Stimulated activated CD8-positive, alpha-beta memory T cell treated with anti-CD3 and anti-CD28 coated beads, Interleukin-4, amount 100 ng/mL, for 1 hour (primary cell): Measurements from ENCODE around the gene DAB1.

ENCODE experiments used
- DNase-seq, 2 donors: peaks; one replicate each; pipeline ENCODE4 v3.0.0-alpha.2; 2020; ENCODE audit warnings: low read depth in 2 of 2, low spot score in 1 of 2

The DAB1 gene

GRCh38 chr1:57279909-57280666, 143.8 kb downstream of the DAB1 start:
- no peak for DNase-seq

- no peak for DNase-seq
These were observed 145.3 kb downstream of the DAB1 start for GRCh38 chr1:57278558-57278957.

GRCh38 chr1:57277681-57278080, 146.2 kb downstream of the DAB1 start:
- no peak for DNase-seq

- DNase-seq = no peak
These were observed 146.9 kb downstream of the DAB1 start for GRCh38 chr1:57276918-57277317.

- no peak for DNase-seq
These were observed 151.3 kb downstream of the DAB1 start for GRCh38 chr1:57272601-57273000.

- DNase-seq = no peak
These were observed 151.7 kb downstream of the DAB1 start for GRCh38 chr1:57272150-57272549.

- DNase-seq = no peak
These were observed 152.7 kb downstream of the DAB1 start for GRCh38 chr1:57270927-57271698.

GRCh38 chr1:57269630-57270225, 154.1 kb downstream of the DAB1 start:
- no peak for DNase-seq

GRCh38 chr1:57265104-57265503, 158.8 kb downstream of the DAB1 start:
- no peak for DNase-seq

- DNase-seq = no peak
These were observed 161.4 kb downstream of the DAB1 start for GRCh38 chr1:57262472-57262871.

GRCh38 chr1:57258557-57259325, 165.1 kb downstream of the DAB1 start:
- DNase-seq = no peak

- no peak for DNase-seq
These were observed 167.9 kb downstream of the DAB1 start for GRCh38 chr1:57255945-57256344.

GRCh38 chr1:57254022-57254421, 169.8 kb downstream of the DAB1 start:
- no peak for DNase-seq

GRCh38 chr1:57252597-57253294, 171.1 kb downstream of the DAB1 start:
- DNase-seq = no peak

- no peak for DNase-seq
These were observed 173.8 kb downstream of the DAB1 start for GRCh38 chr1:57250021-57250420.

GRCh38 chr1:57249511-57249910, 174.3 kb downstream of the DAB1 start:
- DNase-seq = no peak

- no peak for DNase-seq
These were observed 175.0 kb downstream of the DAB1 start for GRCh38 chr1:57248830-57249229.

- DNase-seq = no peak
These were observed 185.6 kb downstream of the DAB1 start for GRCh38 chr1:57238233-57238781.

GRCh38 chr1:57235730-57236510, 187.9 kb downstream of the DAB1 start:
- no peak for DNase-seq

- DNase-seq = no peak
These were observed 189.4 kb downstream of the DAB1 start for GRCh38 chr1:57234459-57234858.
